HCT116 (cell line): Measurements from ENCODE around the gene LZTS3. TPM values are rescaled to one million over a fixed set of nuclear protein-coding genes. Genes with fewer than 3 reads are reported as not detected.

ENCODE experiments used
- ATAC-seq: fragments of 200-7000 bp; cut with Tn5 transposase; 2 replicates; pipeline ENCODE4 v1.9.1; 2020; ENCODE audit warnings: mild to moderate bottlenecking, moderate library complexity
- BruUV-seq: library from RNA; stranded (reverse); fragments of 400-500 nt; replicated peaks from 2 replicates; lab custom pipeline; 2021; lab: Mats Ljungman, UMichigan
- CTCF ChIA-PET: fragments of 300-600 bp; sonication (Branson Sonifier 250); formaldehyde crosslinking; loops from one replicate; lab custom pipeline; 2021; ENCODE audit warnings: antibody characterized with exemption; lab: Charles Lee
- POLR2A ChIA-PET: fragments of 300-600, 350-600 bp; sonication (Branson Sonifier 250); formaldehyde crosslinking; loops from one replicate; lab custom pipeline; 2021; ENCODE audit warnings: antibody characterized with exemption; lab: Charles Lee
- RAD21 ChIA-PET, 2 experiments: fragments of 300-600 bp; sonication (Branson Sonifier 250); formaldehyde crosslinking; loops; one replicate each; lab custom pipeline; 2023; ENCODE audit warnings: low total read pairs in 2 of 2; ENCODE audit not compliant: uncharacterized antibody in 2 of 2, unreplicated experiment in 2 of 2, low non-redundant PET in 1 of 2; lab: Charles Lee
- DNase-seq: peaks from one replicate; pipeline ENCODE4 v3.0.0-alpha.2; 2010; ENCODE audit warnings: low read depth, low spot score
- H2AFZ ChIP-seq: fragments of 200-600 bp; shearing (Covaris generic), sonication (generic); 2 replicates; pipeline ENCODE4 v1.6.1; 2017; ENCODE audit warnings: low read depth, mixed run types, mixed read lengths, antibody characterized with exemption, low read length; ENCODE audit not compliant: poor library complexity, severe bottlenecking
- H3K27ac ChIP-seq: 2 replicates; pipeline ENCODE4 v1.5.1; 2012; ENCODE audit warnings: low read depth, low read length
- H3K27me3 ChIP-seq: fragments of 200-600 bp; sonication (generic); 2 replicates; pipeline ENCODE4 v1.6.1; 2016; ENCODE audit warnings: mixed run types, low read length, mixed read lengths; ENCODE audit not compliant: insufficient read depth
- H3K36me3 ChIP-seq, 2 experiments: fragments of 200-500 bp in 1 of 2; fragments of 200-600 bp in 1 of 2; sonication (Bioruptor generic) in 1 of 2; sonication (generic) in 1 of 2; 2 replicates each; pipeline versions ENCODE4 v1.5.1 to v1.6.1; 2014 to 2016; ENCODE audit warnings: low read length in 2 of 2, inconsistent platforms in 1 of 2, mixed read lengths in 1 of 2, mixed run types in 1 of 2; ENCODE audit not compliant: insufficient read depth in 2 of 2, control insufficient read depth in 1 of 2
- H3K4me1 ChIP-seq, 2 experiments: fragments of 200-600 bp in 1 of 2; sonication (generic) in 1 of 2; 2 replicates each; pipeline versions ENCODE4 v1.5.1 to v1.6.1; 2012 to 2017; ENCODE audit warnings: low read length in 2 of 2, inconsistent platforms in 1 of 2, mild to moderate bottlenecking in 1 of 2, mixed read lengths in 1 of 2, mixed run types in 1 of 2, moderate library complexity in 1 of 2; ENCODE audit not compliant: insufficient read depth in 2 of 2, control insufficient read depth in 1 of 2
- H3K4me2 ChIP-seq: fragments of 200-600 bp; sonication (generic); 2 replicates; pipeline ENCODE4 v1.6.1; 2017; ENCODE audit warnings: mixed run types, low read length, mixed read lengths
- H3K4me3 ChIP-seq, 2 experiments: fragments of 200-600 bp in 1 of 2; sonication (generic) in 1 of 2; replicated peaks in 1 of 2; 2 replicates each; pipeline ENCODE4 v1.5.1; 2011 to 2016; ENCODE audit warnings: low read length in 2 of 2, control low read depth in 1 of 2, low read depth in 1 of 2, mild to moderate bottlenecking in 1 of 2, mixed read lengths in 1 of 2, mixed run types in 1 of 2
- H3K79me2 ChIP-seq: fragments of 200-600 bp; sonication (generic); 2 replicates; pipeline ENCODE4 v1.6.1; 2017; ENCODE audit warnings: mild to moderate bottlenecking, mixed run types, low read length, moderate library complexity, mixed read lengths; ENCODE audit not compliant: insufficient read depth
- H3K9ac ChIP-seq: fragments of 200-600 bp; sonication (generic); 2 replicates; pipeline ENCODE4 v1.6.1; 2016; ENCODE audit warnings: low read length, mixed read lengths
- H3K9me2 ChIP-seq: fragments of 200-600 bp; sonication (generic), shearing (Covaris generic); 2 replicates; pipeline ENCODE4 v1.6.1; 2017; ENCODE audit warnings: mixed run types, mild to moderate bottlenecking, moderate library complexity; ENCODE audit not compliant: insufficient read depth
- H3K9me3 ChIP-seq, 2 experiments: fragments of 200-500 bp in 1 of 2; fragments of 200-600 bp in 1 of 2; sonication (Bioruptor generic) in 1 of 2; sonication (generic) in 1 of 2; 2 replicates each; pipeline ENCODE4 v1.6.1; 2014 to 2017; ENCODE audit warnings: low read length in 2 of 2, mixed read lengths in 2 of 2, inconsistent platforms in 1 of 2, low read depth in 1 of 2, mild to moderate bottlenecking in 1 of 2, mixed run types in 1 of 2, moderate library complexity in 1 of 2; ENCODE audit not compliant: control insufficient read depth in 1 of 2, insufficient read depth in 1 of 2
- H4K20me1 ChIP-seq: fragments of 200-600 bp; sonication (generic), shearing (Covaris generic); 2 replicates; pipeline ENCODE4 v1.6.1; 2017; ENCODE audit warnings: mixed run types, mild to moderate bottlenecking, moderate library complexity; ENCODE audit not compliant: insufficient read depth
- CEBPB ChIP-seq: IDR thresholded peaks from 2 replicates; pipeline ENCODE4 v1.6.1; 2012; ENCODE audit warnings: low read depth
- EZH2 ChIP-seq: fragments of 200-600 bp; sonication (generic); IDR thresholded peaks from 2 replicates; pipeline ENCODE4 v1.6.1; 2017; ENCODE audit warnings: antibody characterized with exemption, mixed run types
- POLR2A ChIP-seq: IDR thresholded peaks from 2 replicates; pipeline ENCODE4 v1.7.0; 2011; ENCODE audit warnings: borderline replicate concordance; ENCODE audit not compliant: insufficient read depth, insufficient read length; ENCODE audit errors: extremely low read depth
- POLR2AphosphoS5 ChIP-seq: IDR thresholded peaks from 2 replicates; pipeline ENCODE4 v1.6.1; 2011; ENCODE audit warnings: mild to moderate bottlenecking, low read depth, low read length, moderate library complexity
- SRF ChIP-seq: IDR thresholded peaks from 2 replicates; pipeline ENCODE4 v1.6.1; 2012; ENCODE audit warnings: low read depth
- ZFX ChIP-seq: fragments of 450-650 bp; IDR thresholded peaks from 2 replicates; pipeline ENCODE4 v1.6.1; 2017
- ZNF274 ChIP-seq: fragments of 200-500 bp; sonication (Bioruptor generic); IDR thresholded peaks from 2 replicates; pipeline ENCODE4 v1.6.1; 2014; ENCODE audit warnings: mild to moderate bottlenecking, low read depth, low read length, inconsistent platforms
- intact Hi-C: fragments of 100-400 bp; cut with micrococcal nuclease; formaldehyde crosslinking; loops from 2 replicates; pipeline ENCODE4 v1.10.0; 2022
- total RNA-seq: library from RNA; stranded (reverse); gene quantifications from one replicate; pipeline ENCODE4 v1.2.1, GENCODE V29; 2021; ENCODE audit not compliant: unreplicated experiment
- TF ChIP-seq, protein P1 (sequence below): IDR thresholded peaks from 2 replicates; pipeline ENCODE4 v1.6.1; 2012
- TF ChIP-seq, protein P2 (sequence below): IDR thresholded peaks from 2 replicates; pipeline ENCODE4 v1.6.1; 2012; ENCODE audit warnings: low read depth
- TF ChIP-seq, protein P3 (sequence below): IDR thresholded peaks from 2 replicates; pipeline ENCODE4 v1.6.1; 2011; ENCODE audit warnings: mild to moderate bottlenecking, low read length, moderate library complexity; ENCODE audit not compliant: insufficient replicate concordance; ENCODE audit errors: extremely low read depth

Gene LZTS3
- total RNA-seq, 1 experiment from 2014 or later: 5.2 TPM

DNA sequence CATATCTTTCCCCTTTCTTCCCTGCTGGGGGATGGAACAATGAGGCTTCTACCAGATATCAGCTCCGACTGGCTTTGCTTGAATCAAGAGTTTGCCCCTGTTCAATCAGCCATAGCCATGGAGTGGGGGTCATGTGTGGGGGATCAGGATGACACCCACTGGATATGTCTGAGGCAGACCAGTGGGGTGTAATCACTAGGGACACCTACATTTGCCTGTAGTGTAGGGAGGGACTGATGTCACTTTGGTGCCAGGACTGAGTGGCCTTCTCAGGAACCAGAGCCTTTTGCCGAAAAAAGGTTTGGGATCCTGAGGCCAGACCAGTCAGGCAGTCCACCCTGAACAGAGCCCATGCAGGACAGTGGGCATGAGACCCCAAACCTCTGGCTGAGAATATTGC, 37.0 kb upstream of the LZTS3 start:
- H3K27me3 ChIP-seq: no peaks in the 10 kb centered on the region
- H4K20me1 ChIP-seq: no peaks in the 10 kb centered on the region
- TF ChIP-seq, protein P1, sequence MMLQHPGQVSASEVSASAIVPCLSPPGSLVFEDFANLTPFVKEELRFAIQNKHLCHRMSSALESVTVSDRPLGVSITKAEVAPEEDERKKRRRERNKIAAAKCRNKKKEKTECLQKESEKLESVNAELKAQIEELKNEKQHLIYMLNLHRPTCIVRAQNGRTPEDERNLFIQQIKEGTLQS: no peak
- no peak for TF ChIP-seq CEBPB
- TF ChIP-seq SRF: no peak
- no peak for TF ChIP-seq ZNF274
- TF ChIP-seq, protein P2, sequence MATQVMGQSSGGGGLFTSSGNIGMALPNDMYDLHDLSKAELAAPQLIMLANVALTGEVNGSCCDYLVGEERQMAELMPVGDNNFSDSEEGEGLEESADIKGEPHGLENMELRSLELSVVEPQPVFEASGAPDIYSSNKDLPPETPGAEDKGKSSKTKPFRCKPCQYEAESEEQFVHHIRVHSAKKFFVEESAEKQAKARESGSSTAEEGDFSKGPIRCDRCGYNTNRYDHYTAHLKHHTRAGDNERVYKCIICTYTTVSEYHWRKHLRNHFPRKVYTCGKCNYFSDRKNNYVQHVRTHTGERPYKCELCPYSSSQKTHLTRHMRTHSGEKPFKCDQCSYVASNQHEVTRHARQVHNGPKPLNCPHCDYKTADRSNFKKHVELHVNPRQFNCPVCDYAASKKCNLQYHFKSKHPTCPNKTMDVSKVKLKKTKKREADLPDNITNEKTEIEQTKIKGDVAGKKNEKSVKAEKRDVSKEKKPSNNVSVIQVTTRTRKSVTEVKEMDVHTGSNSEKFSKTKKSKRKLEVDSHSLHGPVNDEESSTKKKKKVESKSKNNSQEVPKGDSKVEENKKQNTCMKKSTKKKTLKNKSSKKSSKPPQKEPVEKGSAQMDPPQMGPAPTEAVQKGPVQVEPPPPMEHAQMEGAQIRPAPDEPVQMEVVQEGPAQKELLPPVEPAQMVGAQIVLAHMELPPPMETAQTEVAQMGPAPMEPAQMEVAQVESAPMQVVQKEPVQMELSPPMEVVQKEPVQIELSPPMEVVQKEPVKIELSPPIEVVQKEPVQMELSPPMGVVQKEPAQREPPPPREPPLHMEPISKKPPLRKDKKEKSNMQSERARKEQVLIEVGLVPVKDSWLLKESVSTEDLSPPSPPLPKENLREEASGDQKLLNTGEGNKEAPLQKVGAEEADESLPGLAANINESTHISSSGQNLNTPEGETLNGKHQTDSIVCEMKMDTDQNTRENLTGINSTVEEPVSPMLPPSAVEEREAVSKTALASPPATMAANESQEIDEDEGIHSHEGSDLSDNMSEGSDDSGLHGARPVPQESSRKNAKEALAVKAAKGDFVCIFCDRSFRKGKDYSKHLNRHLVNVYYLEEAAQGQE: no peak
- TF ChIP-seq POLR2A: no peak
- TF ChIP-seq EZH2: no peak
- no peak for TF ChIP-seq POLR2AphosphoS5
- TF ChIP-seq, protein P3, sequence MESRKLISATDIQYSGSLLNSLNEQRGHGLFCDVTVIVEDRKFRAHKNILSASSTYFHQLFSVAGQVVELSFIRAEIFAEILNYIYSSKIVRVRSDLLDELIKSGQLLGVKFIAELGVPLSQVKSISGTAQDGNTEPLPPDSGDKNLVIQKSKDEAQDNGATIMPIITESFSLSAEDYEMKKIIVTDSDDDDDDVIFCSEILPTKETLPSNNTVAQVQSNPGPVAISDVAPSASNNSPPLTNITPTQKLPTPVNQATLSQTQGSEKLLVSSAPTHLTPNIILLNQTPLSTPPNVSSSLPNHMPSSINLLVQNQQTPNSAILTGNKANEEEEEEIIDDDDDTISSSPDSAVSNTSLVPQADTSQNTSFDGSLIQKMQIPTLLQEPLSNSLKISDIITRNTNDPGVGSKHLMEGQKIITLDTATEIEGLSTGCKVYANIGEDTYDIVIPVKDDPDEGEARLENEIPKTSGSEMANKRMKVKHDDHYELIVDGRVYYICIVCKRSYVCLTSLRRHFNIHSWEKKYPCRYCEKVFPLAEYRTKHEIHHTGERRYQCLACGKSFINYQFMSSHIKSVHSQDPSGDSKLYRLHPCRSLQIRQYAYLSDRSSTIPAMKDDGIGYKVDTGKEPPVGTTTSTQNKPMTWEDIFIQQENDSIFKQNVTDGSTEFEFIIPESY: no peak
- no peak for TF ChIP-seq ZFX
- TF ChIP-seq, all 23 proteins: peak for 0
- ChIA-PET CTCF (no interaction called here), POLR2A (no interaction called here), RAD21 (no interaction called here)
- H3K4me3 ChIP-seq: peak overlapping the region; percentile 88 to 94
- H3K9ac ChIP-seq: peak overlapping the region; percentile 89
- no peaks in the 10 kb centered on the region for H3K9me3 ChIP-seq
- H2AFZ ChIP-seq: no peak overlapping the region
- peak; percentile 9; the same call in 1 of the 2 replicates for ATAC-seq
- H3K4me2 ChIP-seq: peak overlapping the region; percentile 91
- H3K36me3 ChIP-seq: peaks cover 6 to 15% of the 10 kb centered on the region in 2 experiments; a peak in 2 of 4 replicates
- BruUV-seq: no TSS peak
- peaks cover 56% of the 10 kb centered on the region for H3K79me2 ChIP-seq
- no peak for DNase-seq
- H3K4me1 ChIP-seq: peaks cover 9 to 14% of the 10 kb centered on the region in 2 experiments; a peak in 3 of 4 replicates
- no peaks in the 10 kb centered on the region for H3K9me2 ChIP-seq
- H3K27ac ChIP-seq: peak overlapping the region; percentile 91
- intact Hi-C loops: no loop called here
